HepG2 (cell line): ENCODE results near the gene BRAF. TPM values are rescaled to one million over a fixed set of nuclear protein-coding genes. Genes with fewer than 3 reads are reported as not detected.
"Not testable (repeated sequence)": the region's sequence is repeated elsewhere in the genome, so short reads cannot be mapped to it uniquely, and the experiment has no call there.

Experiments used
- ATAC-seq: fragments of 200-7000 bp; cut with Tn5 transposase; 3 replicates; pipeline ENCODE4 v1.9.1; 2020; ENCODE audit warnings: mild to moderate bottlenecking, moderate library complexity
- BruUV-seq: library from RNA; stranded (reverse); fragments of 400-500 nt; replicated peaks from 2 replicates; lab custom pipeline; 2021; lab: Mats Ljungman, UMichigan
- CTCF ChIA-PET: fragments of 300-600 bp; formaldehyde crosslinking; extraction: SDS; loops from one replicate; lab custom pipeline; 2021; ENCODE audit warnings: low total read pairs, inconsistent platforms, low intra/inter-chr PET ratio; lab: Yijun Ruan, JAX
- POLR2A ChIA-PET: fragments of 350-600 bp; sonication (Branson Sonifier 250); formaldehyde crosslinking; loops from one replicate; lab custom pipeline; 2020; ENCODE audit warnings: antibody characterized with exemption, inconsistent platforms; lab: Yijun Ruan, JAX
- DNase-seq: peaks from one replicate; pipeline ENCODE4 v3.0.0-alpha.2; 2015; ENCODE audit warnings: low spot score
- FAIRE-seq: peaks from 3 replicates; lab custom pipeline; 2011; peaks lifted over from hg19 to GRCh38; lab: Jason Lieb, UNC
- H2AFZ ChIP-seq: one replicate; pipeline ENCODE4 v1.6.1; 2011; ENCODE audit warnings: low read length, inconsistent platforms
- H3K27ac ChIP-seq: fragments of 300-600 bp; 3 replicates; pipeline ENCODE4 v1.8.0; 2011; ENCODE audit warnings: mixed run types, mild to moderate bottlenecking, mixed read lengths, low read length, inconsistent platforms; ENCODE audit not compliant: insufficient read depth; ENCODE audit errors: extremely low read length
- H3K27me3 ChIP-seq, 2 experiments: fragments of 200-600 bp in 1 of 2; 2 replicates in 1 of 2; 3 replicates in 1 of 2; pipeline versions ENCODE4 v1.6.0 to v1.8.0; 2011; ENCODE audit warnings: low read length in 2 of 2, mild to moderate bottlenecking in 2 of 2, moderate library complexity in 2 of 2, inconsistent platforms in 1 of 2; ENCODE audit not compliant: insufficient read depth in 2 of 2, control insufficient read depth in 1 of 2
- H3K36me3 ChIP-seq, 2 experiments: fragments of 200-600 bp in 1 of 2; replicated peaks in 1 of 2; 2 replicates in 1 of 2; 3 replicates in 1 of 2; pipeline versions ENCODE4 v1.5.1 to v1.8.0; 2011; ENCODE audit warnings: low read length in 2 of 2, inconsistent platforms in 1 of 2; ENCODE audit not compliant: insufficient read depth in 2 of 2, control insufficient read depth in 1 of 2
- H3K4me1 ChIP-seq: 2 replicates; pipeline ENCODE4 v1.5.1; 2012; ENCODE audit warnings: low read length, inconsistent platforms; ENCODE audit not compliant: insufficient read depth
- H3K4me2 ChIP-seq: 2 replicates; pipeline ENCODE4 v1.6.0; 2011; ENCODE audit warnings: low read depth, low read length, inconsistent platforms
- H3K4me3 ChIP-seq, 3 experiments: fragments of 200-600 bp in 1 of 3; sonication (generic), shearing (Covaris generic) in 1 of 3; replicated peaks in 1 of 3; 2 replicates each; pipeline ENCODE4 v1.5.1; 2011 to 2016; ENCODE audit warnings: low read length in 3 of 3, inconsistent platforms in 2 of 3, low read depth in 2 of 3, mild to moderate bottlenecking in 2 of 3, control low read depth in 1 of 3, mixed read lengths in 1 of 3; ENCODE audit not compliant: insufficient read depth in 1 of 3
- H3K79me2 ChIP-seq: one replicate; pipeline ENCODE4 v1.6.1; 2011; ENCODE audit warnings: low read length, inconsistent platforms; ENCODE audit not compliant: insufficient read depth
- H3K9ac ChIP-seq: 2 replicates; pipeline ENCODE4 v1.6.0; 2011; ENCODE audit warnings: mild to moderate bottlenecking, low read depth, low read length, inconsistent platforms; ENCODE audit not compliant: insufficient read depth
- H3K9me3 ChIP-seq: 2 replicates; pipeline ENCODE4 v1.5.1; 2012; ENCODE audit warnings: mild to moderate bottlenecking, low read length
- H4K20me1 ChIP-seq: 2 replicates; pipeline ENCODE4 v1.6.0; 2011; ENCODE audit warnings: inconsistent platforms, mild to moderate bottlenecking, low read length, moderate library complexity; ENCODE audit not compliant: insufficient read depth
- WGBS: methylation state at CpG from one replicate; pipeline ENCODE4 v1.1.6; 2017; ENCODE audit warnings: low lambda C conversion rate; 5-methylcytosine and 5-hydroxymethylcytosine counted together
- in situ Hi-C: cut with HindIII; loops from 2 replicates; pipeline ENCODE4 v1.10.0; 2017; ENCODE audit warnings: low pct_unique_long_range_greater_than_20kb; ENCODE audit not compliant: extremely low pct_ligation_motif_present
- intact Hi-C: fragments of 100-400 bp; cut with micrococcal nuclease; formaldehyde crosslinking; loops from one replicate; pipeline ENCODE4 v1.10.0; 2022; ENCODE audit not compliant: unreplicated experiment
- polyA plus RNA-seq, 8 experiments: library from polyadenylated mRNA; depleted of rRNA in 3 of 8; stranded (reverse) in 7 of 8; unstranded in 1 of 8; fragments of >200 nt; fragmentation: Illumina TruSeq in 4 of 8; extraction: Trizol in 4 of 8; gene quantifications; 2 replicates each; pipeline versions ENCODE4 v1.2.1 to v1.2.3, GENCODE V29; 2011 to 2016; ENCODE audit warnings: low read depth in 4 of 8, missing spikeins in 1 of 8, mixed read lengths in 1 of 8; ENCODE audit not compliant: insufficient read depth in 1 of 8
- total RNA-seq, 5 experiments: library from RNA; depleted of rRNA; stranded (reverse); fragments of >200 nt; fragmentation: Illumina TruSeq; extraction: Trizol; gene quantifications; 2 replicates each; pipeline ENCODE4 v1.2.3, GENCODE V29; 2016; ENCODE audit warnings: low read depth in 1 of 5
- TF ChIP-seq, protein P1 (sequence below): sonication (generic); IDR thresholded peaks from 2 replicates; pipeline ENCODE4 v1.6.1; 2016; ENCODE audit warnings: low read depth, borderline replicate concordance

Gene BRAF
- total and polyA plus RNA-seq, 2 of the 13 experiments (the other 11 are each of a cell fraction or from before 2014, with no cell fraction given): 12.5 to 13.4 TPM

DNA sequence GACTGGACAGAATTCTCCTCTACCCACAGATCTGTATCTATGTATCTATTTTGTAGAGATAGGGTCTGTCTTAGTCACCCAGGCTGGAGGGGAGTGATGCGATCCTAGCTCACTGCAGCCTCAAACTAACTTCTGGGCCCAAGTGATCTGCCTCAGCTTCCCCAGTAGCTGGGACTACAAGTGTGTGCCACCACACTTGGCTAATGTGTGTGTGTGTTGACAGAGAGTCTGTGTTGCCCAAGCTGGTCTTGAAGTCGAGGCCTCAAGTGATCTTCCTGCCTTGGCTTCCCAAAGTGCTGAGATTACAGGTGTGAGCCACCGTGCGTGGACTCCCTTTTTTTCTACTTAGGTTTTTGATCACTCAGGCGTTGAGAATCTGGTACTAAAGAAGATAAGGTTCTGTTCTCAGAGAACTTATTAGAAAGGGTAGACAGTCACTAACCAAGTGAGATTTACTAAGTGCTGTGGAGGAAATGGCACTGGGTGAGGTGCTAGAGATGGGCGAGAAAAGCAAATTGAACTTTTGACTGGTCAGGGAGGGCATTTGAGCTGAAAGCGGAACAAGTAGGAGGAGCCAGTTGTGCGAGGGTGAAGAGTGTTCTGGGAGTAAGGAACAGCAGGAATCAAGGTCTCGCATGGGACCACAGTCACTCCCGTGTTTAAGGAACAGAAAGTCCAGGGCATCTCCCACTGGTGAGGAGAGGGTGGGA, 210.2 kb downstream of the BRAF start (continued):
- TF ChIP-seq, protein P1, sequence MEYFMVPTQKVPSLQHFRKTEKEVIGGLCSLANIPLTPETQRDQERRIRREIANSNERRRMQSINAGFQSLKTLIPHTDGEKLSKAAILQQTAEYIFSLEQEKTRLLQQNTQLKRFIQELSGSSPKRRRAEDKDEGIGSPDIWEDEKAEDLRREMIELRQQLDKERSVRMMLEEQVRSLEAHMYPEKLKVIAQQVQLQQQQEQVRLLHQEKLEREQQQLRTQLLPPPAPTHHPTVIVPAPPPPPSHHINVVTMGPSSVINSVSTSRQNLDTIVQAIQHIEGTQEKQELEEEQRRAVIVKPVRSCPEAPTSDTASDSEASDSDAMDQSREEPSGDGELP: no peak

DNA sequence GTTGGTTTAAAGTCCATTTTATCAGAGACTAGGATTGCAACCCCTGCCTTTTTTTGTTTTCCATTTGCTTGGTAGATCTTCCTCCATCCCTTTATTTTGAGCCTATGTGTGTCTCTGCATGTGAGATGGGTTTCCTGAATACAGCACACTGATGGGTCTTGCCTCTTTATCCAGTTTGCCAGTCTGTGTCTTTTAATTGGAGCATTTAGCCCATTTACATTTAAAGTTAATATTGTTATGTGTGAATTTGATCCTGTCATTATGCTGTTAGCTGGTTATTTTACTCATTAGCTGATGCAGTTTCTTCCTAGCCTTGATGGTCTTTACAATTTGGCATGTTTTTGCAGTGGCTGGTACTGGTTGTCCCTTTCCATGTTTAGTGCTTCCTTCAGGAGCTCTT, 212.3 kb downstream of the BRAF start:
- H3K4me2 ChIP-seq, H3K9me3 ChIP-seq, H3K4me1 ChIP-seq, H3K36me3 ChIP-seq, BruUV-seq, H2AFZ ChIP-seq, FAIRE-seq, H3K9ac ChIP-seq, intact Hi-C loops, H3K27ac ChIP-seq, in situ Hi-C loops, ATAC-seq, H3K79me2 ChIP-seq, H3K27me3 ChIP-seq, DNase-seq, CTCF ChIA-PET, POLR2A ChIA-PET, H4K20me1 ChIP-seq, H3K4me3 ChIP-seq: not testable (repeated sequence)

DNA sequence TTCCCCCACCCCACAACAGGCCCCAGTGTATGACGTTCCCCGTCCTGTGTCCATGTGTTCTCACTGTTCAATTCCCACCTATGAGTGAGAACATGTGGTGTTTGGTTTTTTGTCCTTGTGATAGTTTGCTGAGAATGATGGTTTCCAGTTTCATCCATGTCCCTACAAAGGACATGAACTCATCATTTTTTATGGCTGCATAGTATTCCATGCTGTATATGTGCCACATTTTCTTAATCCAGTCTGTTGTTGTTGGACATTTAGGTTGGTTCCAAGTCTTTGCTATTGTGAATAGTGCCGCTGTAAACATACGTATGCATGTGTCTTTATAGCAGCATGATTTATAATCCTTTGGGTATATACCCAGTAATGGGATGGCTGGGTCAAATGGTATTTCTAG, 216.0 kb downstream of the BRAF start:
- peaks cover 3 to 17% of the 10 kb centered on the region in 2 experiments; a peak in 3 of 5 replicates for H3K36me3 ChIP-seq
- CTCF ChIA-PET, in situ Hi-C loops, H4K20me1 ChIP-seq, H3K27me3 ChIP-seq, DNase-seq, ATAC-seq, H3K4me1 ChIP-seq, H3K9me3 ChIP-seq, intact Hi-C loops, H2AFZ ChIP-seq, FAIRE-seq, H3K4me2 ChIP-seq, BruUV-seq, POLR2A ChIA-PET, H3K27ac ChIP-seq, H3K4me3 ChIP-seq, H3K9ac ChIP-seq, H3K79me2 ChIP-seq: not testable (repeated sequence)
- WGBS: 99% methylated on average over 4 of the region's 4 CpGs
